DND-41 (cell line): ENCODE results near the gene CD70.

Experiments
- CTCF ChIP-seq: IDR thresholded peaks from 2 replicates; pipeline ENCODE4 v1.5.1; 2012; ENCODE audit warnings: borderline replicate concordance, low read length, moderate library complexity, mild to moderate bottlenecking; ENCODE audit not compliant: poor library complexity, severe bottlenecking; ENCODE audit errors: extremely low read depth
- EZH2 ChIP-seq: IDR thresholded peaks from 3 replicates; pipeline ENCODE4 v1.6.1; 2012; ENCODE audit warnings: borderline replicate concordance, low read depth, mild to moderate bottlenecking, moderate library complexity, low read length, inconsistent platforms; ENCODE audit not compliant: severe bottlenecking

- TF ChIP-seq EZH2: no peak
- no peak for TF ChIP-seq CTCF
These were observed 4.9 kb downstream of the CD70 start for GRCh38 chr19:6586056-6586455.
